Omental fat pad (tissue), 4 donors: ENCODE results near the gene NPY. TPM values are rescaled to one million over a fixed set of nuclear protein-coding genes. Genes with fewer than 3 reads are reported as not detected.

Source experiments
- ATAC-seq: fragments of 150-250 bp; one replicate; pipeline ENCODE4 v1.9.1; 2016; ENCODE audit warnings: mild to moderate bottlenecking, moderate library complexity; ENCODE audit not compliant: low FRiP score
- DNase-seq: peaks from one replicate; pipeline ENCODE4 v3.0.0-alpha.2; 2019; ENCODE audit warnings: low spot score
- CTCF ChIP-seq, 3 donors: fragments of 450-650 bp; IDR thresholded peaks; one replicate each; pipeline ENCODE4 v1.5.1; 2016 to 2017; ENCODE audit warnings: antibody characterized with exemption in 3 of 3, mild to moderate bottlenecking in 3 of 3, moderate library complexity in 2 of 3
- total RNA-seq, 4 donors: library from RNA; depleted of rRNA; stranded (reverse); fragments of >200 nt; gene quantifications; one replicate each; pipeline ENCODE4 v1.1.0, GENCODE V29; 2016

The NPY gene
- total RNA-seq, 4 donors from 2014 or later = 1.3 to 2.5 TPM; not detected in 2

- DNase-seq = no peak
- no peak for TF ChIP-seq CTCF (IDR thresholded peaks at IDR 0.05)
- no peak for ATAC-seq
Observed at GRCh38 chr7:24340727-24341126, 56.7 kb downstream of the NPY start.
